Pulmonary artery endothelial cell (primary cell): ENCODE measurements around the gene UBE2J2. TPM values are rescaled to one million over a fixed set of nuclear protein-coding genes. Genes with fewer than 3 reads are reported as not detected.
"Not testable (repeated sequence)": the region's sequence is repeated elsewhere in the genome, so short reads cannot be mapped to it uniquely, and the experiment has no call there.

Experiments
- DNase-seq: peaks from one replicate; pipeline ENCODE4 v3.0.0-alpha.2; 2011; ENCODE audit warnings: low read depth, low spot score
- total RNA-seq: library from RNA; depleted of rRNA; stranded (reverse); fragments of >200 nt; gene quantifications from 2 replicates; pipeline ENCODE4 v1.2.3, GENCODE V29; 2014

Gene UBE2J2
- total RNA-seq, 1 donor from 2014 or later: 47.9 TPM

GRCh38 chr1:1256956-1257871 lies 16.4 kb downstream of the UBE2J2 start:
- DNase-seq: no peak

GRCh38 chr1:1255611-1256010 lies 18.0 kb downstream of the UBE2J2 start:
- DNase-seq: no peak

- DNase-seq: no peak
These were observed 18.6 kb downstream of the UBE2J2 start for GRCh38 chr1:1255078-1255477.

DNA sequence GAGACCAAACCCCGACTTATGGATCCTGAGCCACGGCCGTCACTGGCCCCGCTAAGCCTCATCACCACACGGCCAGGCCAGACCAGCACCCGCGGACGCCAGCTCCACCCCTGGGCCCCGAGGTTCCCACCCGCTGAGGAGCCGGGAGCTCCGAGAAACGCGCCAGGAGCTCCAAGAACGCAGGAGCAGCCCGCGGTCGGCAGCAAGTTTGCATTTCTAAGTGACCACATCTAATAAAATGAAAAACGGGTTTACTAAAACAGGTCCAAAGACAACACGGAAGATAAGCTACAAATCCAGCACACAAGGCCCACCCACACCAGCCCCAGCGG lies 19.0 kb downstream of the UBE2J2 start:
- DNase-seq: no peak

- no peak for DNase-seq
These were observed 19.5 kb downstream of the UBE2J2 start for GRCh38 chr1:1253972-1254666.

GRCh38 chr1:1253314-1253713 lies 20.3 kb downstream of the UBE2J2 start:
- DNase-seq: no peak

GRCh38 chr1:1250786-1251284 lies 22.8 kb downstream of the UBE2J2 start:
- no peak for DNase-seq

- DNase-seq: not testable (repeated sequence)
These were observed 25.4 kb downstream of the UBE2J2 start for GRCh38 chr1:1248009-1248913.

- DNase-seq: no peak
These were observed 26.2 kb downstream of the UBE2J2 start for GRCh38 chr1:1247341-1247913.

GRCh38 chr1:1246577-1247340 lies 26.9 kb downstream of the UBE2J2 start, which contains the start of gene C1QTNF12:
Gene C1QTNF12 (minus strand): TSS chr1:1246722. CDS start chr1:1246690, 32 bp downstream.
- no peak for DNase-seq

DNA sequence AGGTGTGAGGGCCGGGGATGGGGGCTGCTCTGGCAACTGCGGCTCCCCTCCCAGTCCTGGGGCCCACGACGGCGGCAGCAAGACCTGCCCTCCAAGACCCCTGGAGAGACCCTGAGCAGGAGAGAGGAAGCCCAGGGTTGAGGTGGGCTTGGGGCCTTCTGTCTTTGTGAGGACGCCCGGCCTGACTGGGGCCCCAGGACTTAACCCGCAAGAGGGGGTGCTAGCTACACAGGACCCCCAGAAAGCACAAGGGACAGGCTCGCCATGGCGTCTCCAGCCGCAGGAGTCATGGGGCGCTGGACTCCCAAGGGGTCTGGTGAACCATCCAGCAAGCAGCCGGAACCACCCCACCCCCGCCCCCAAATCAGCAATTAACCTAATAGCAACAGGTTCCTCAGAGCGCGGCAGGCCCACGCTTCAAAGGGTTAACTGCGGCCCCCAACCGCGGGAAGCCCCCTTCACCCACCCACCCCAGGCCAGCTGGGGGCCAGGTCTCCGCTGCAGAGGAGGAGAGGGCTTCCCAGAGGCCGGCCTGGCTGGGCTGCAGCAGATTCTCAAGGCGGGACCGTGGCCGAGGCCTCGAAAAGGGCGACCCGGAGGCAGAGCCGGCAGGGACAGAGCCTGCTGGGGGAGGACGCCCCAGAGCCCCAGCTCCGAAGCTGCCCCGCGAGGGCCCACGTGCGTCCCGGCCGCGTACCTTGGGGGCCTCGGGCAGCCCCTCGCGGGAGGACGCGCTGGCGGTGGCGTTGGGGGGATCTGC lies 27.7 kb downstream of the UBE2J2 start:
- no peak for DNase-seq

DNA sequence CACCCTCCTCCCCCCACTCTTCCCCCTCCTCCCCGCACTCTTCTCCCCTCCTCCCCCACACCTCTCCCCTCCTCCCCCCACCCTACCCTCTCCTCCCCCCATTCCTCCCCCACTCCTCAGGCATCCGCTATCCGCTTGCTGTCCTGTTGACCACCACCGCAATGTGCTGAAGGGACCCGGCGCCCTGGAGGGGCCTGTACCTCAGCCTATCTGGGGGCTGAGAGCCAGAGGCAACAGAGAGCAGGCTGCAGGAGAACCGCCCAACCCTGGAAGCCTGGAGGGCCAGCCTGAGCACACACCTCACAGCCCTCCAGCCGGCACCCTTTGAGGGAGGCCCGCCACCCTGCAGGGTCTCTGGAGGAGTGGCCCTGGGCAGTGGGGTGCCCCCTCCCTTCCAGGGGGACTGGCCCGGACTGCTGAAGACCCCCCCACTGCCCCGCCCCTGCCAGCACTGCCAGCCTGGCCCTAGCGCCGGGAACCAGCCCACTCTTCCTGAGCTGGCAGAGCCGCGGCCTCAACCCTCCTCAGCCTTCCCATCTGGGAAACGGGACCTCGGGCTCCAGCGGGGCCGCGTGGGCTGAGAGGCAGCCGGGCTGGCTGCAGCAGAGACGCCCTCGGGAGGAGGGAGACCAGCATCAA lies 28.4 kb downstream of the UBE2J2 start:
- no peak for DNase-seq

- DNase-seq: no peak
These were observed 29.4 kb downstream of the UBE2J2 start for GRCh38 chr1:1244192-1244811.

- DNase-seq: no peak
These were observed 29.9 kb downstream of the UBE2J2 start for GRCh38 chr1:1243807-1244191.

DNA sequence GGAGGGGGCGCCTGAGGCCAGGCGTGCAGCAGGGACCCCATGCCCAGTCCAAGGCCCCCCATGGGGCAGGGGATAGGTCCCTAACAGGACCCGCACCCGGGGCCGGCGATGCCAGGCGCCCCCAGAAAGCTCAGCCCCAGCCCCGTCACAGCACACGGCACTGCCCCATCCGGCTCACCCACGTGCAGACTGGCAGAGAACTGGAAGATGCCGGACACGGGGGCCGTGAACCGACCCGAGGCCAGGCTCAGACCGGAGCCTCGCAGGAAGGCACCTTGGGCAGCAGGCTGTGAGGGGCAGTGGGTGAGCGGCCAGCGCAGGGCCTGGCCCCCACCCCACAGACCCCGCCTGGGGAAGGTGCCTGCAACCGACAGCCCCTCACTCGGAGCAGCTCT lies 30.4 kb downstream of the UBE2J2 start:
- no peak for DNase-seq

DNA sequence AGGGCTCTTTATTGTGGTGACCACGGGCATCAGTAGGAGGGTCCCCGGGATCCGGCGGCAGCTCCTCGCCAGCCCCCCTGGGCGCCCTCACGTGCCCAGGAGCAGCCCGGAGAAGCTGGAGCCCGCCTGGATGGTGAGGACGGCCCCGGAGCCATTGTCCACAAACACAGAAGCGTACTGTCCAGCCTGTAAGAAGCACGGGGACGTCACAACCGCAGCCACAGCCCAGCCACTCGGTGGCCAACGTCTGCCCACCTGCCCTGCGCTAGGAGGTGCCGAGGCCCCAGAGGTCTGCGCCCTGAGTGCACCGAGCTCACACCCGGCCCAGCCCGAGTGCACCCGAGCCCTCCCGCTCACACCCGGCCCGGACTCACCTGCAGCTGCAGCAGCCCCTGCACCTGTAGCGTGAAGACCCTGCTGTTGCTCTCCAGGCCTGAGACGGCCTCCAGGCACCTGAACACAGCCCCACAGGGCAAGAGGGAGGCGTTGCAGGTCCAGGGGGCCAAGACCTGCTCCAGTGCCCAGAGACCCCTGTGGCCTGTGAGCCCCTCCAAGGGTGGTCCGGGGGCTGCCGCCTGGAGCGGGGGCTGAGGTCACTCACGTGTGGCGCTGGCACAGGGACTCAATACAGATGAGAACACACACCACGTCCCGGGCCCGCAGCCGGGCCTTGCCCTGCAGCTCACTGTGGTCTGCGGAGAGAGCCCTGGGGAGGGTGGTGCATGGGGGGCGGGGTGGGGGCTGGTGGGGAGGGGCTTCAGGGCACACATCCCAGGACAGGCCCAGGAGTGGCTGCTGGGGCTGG lies 31.0 kb downstream of the UBE2J2 start:
- no peak for DNase-seq

DNA sequence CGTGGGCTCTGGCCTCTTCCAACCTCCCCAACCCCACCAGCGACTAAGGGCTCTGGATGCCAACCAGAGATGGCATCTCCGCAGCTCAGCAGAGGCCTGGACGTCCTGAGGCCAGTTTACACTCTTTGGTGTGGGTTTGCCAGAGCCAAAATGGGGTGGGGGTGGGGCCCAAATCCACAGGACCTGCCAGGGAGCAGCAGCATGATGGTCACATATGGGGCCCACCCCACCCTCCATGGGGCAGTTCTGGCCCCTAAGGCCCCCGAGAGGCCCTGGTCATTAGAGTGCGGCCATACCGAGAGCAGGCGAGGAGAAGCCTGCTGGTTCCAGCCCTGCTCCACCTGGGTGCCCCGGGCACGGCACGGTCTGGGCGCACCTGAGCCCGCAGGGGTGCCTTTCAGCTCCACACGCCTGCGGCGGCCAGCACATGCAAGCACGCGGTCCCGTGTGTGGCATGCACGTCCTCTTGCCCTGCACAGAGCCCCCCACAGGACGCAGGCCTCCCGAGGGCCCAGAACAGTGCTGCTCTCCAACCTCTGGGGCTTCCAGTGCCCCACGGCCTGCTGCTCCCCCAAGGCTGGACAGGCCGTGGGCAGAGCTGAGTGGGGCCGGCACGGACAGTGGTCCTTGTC lies 31.9 kb downstream of the UBE2J2 start:
- DNase-seq: no peak
